Measurements from ENCODE around the gene LSM8.

Gene LSM8

GRCh38 chr7:118175740-118176139, 8.2 kb upstream of the LSM8 start:
- Histone ChIP-seq H3K79me2 (ENCODE audit: low read length) (no peaks in the 10 kb centered on the region), H3K27me3 (ENCODE audit: low read depth, low read length) (no peaks in the 10 kb centered on the region), H4K20me1 (ENCODE audit: insufficient read depth, low read length) (no peaks in the 10 kb centered on the region), H3K9ac (ENCODE audit: low read length) (no peak overlapping the region), H3K36me3 (replicated peaks; ENCODE audit: low read depth, low read length) (no peaks in the 10 kb centered on the region), H2AFZ (ENCODE audit: low read depth, low read length) (no peak overlapping the region), H3K4me1 (ENCODE audit: low read length) (peaks cover 9% of the 10 kb centered on the region; the same call in 1 of the 2 replicates), H3K4me2 (ENCODE audit: low read length) (no peak overlapping the region), H3K27ac (ENCODE audit: low read length) (no peak overlapping the region), H3K4me3 (ENCODE audit: low read length) (no peak overlapping the region), H3K9me3 (ENCODE audit: insufficient read depth, low read length) (no peaks in the 10 kb centered on the region)
- TF ChIP-seq EZH2phosphoT487 (IDR thresholded peaks at IDR 0.05; ENCODE audit: low read depth), result no peak
- TF ChIP-seq, protein P1, sequence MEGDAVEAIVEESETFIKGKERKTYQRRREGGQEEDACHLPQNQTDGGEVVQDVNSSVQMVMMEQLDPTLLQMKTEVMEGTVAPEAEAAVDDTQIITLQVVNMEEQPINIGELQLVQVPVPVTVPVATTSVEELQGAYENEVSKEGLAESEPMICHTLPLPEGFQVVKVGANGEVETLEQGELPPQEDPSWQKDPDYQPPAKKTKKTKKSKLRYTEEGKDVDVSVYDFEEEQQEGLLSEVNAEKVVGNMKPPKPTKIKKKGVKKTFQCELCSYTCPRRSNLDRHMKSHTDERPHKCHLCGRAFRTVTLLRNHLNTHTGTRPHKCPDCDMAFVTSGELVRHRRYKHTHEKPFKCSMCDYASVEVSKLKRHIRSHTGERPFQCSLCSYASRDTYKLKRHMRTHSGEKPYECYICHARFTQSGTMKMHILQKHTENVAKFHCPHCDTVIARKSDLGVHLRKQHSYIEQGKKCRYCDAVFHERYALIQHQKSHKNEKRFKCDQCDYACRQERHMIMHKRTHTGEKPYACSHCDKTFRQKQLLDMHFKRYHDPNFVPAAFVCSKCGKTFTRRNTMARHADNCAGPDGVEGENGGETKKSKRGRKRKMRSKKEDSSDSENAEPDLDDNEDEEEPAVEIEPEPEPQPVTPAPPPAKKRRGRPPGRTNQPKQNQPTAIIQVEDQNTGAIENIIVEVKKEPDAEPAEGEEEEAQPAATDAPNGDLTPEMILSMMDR (IDR thresholded peaks at IDR 0.05; ENCODE audit: low read depth, low read length), result no peak

DNA sequence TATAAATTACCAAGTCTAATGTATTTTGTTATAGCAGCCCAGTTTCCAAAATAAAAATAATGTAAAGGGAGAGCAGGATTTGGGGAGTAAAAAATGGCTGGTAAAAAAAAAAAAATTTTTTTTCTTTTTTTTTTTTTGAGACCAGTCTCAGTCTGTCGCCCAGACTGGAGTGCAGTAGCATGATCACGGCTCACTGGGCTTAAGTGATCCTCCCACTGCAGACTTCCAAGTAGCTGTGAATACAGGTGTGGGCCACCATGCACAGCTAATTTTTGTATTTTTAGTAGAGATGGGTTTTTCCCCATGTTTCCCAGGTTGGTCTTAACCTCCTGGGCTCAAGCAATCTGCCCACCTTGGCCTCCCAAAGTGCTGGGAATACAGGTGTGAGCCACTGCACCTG, 4.8 kb upstream of the LSM8 start:
- no peak overlapping the region for H3K4me2 ChIP-seq (ENCODE audit: low read length)
- no peaks in the 10 kb centered on the region for H3K9me3 ChIP-seq (ENCODE audit: insufficient read depth, low read length)
- H3K4me3 ChIP-seq (ENCODE audit: low read length), result no peak overlapping the region
- H2AFZ ChIP-seq (ENCODE audit: low read depth, low read length), result no peak overlapping the region
- H4K20me1 ChIP-seq (ENCODE audit: insufficient read depth, low read length), result no peaks in the 10 kb centered on the region
- TF ChIP-seq, protein P1 (IDR thresholded peaks at IDR 0.05; ENCODE audit: low read depth, low read length), result no peak
- TF ChIP-seq EZH2phosphoT487 (IDR thresholded peaks at IDR 0.05; ENCODE audit: low read depth), result no peak
- peaks cover 17% of the 10 kb centered on the region for H3K79me2 ChIP-seq (ENCODE audit: low read length)
- H3K36me3 ChIP-seq (replicated peaks; ENCODE audit: low read depth, low read length), result no peaks in the 10 kb centered on the region
- H3K4me1 ChIP-seq (ENCODE audit: low read length), result peaks cover 15% of the 10 kb centered on the region
- no peak overlapping the region for H3K9ac ChIP-seq (ENCODE audit: low read length)
- H3K27ac ChIP-seq (ENCODE audit: low read length), result no peak overlapping the region
- no peaks in the 10 kb centered on the region for H3K27me3 ChIP-seq (ENCODE audit: low read depth, low read length)

DNA sequence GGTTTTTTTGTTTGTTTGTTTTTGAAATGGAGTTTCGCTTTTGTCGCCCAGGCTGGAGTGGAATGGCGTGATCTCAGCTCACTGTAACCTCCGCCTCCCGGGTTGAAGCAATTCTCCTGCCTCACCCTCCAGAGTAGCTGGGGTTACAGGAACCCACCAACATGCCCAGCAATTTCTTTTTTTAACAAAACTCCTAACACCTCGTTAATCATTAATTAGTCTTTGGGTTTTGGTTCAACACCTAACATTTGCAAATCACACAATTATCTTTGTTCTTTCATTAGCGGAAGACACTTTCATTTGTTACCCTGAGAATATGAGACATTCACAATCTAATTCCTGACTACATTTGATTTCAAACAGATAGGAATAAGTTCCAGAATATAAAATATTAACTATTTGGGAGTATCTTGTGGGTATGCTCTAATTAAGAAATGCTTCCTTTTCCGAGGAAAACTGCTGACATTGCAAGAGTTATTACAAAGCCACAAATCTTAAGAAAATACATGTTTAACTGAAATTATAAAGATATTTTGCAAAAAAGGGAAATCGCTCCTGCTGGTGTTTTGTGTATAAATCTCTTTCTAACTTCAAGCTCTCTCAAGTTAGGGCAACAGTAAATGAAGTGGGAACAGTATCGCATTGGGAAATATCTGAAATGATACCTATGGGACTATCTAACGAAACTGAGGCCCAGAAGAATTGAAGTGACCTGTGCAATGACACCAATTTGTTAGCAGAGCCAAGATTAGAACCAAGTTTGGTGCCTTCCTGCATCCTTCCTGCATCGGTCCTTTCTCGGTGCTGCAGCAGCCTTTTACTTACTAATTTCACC, 1.2 kb upstream of the LSM8 start:
- H3K4me2 ChIP-seq (ENCODE audit: low read length), result peak overlapping the region; percentile 94
- peak overlapping the region; percentile 79 for H3K27ac ChIP-seq (ENCODE audit: low read length)
- H3K4me1 ChIP-seq (ENCODE audit: low read length), result peaks cover 33% of the 10 kb centered on the region
- no peaks in the 10 kb centered on the region for H3K27me3 ChIP-seq (ENCODE audit: low read depth, low read length)
- no peak overlapping the region; the same call in 1 of the 2 replicates for H2AFZ ChIP-seq (ENCODE audit: low read depth, low read length)
- H3K4me3 ChIP-seq (ENCODE audit: low read length), result peak overlapping the region; percentile 86
- peaks cover 54% of the 10 kb centered on the region for H3K79me2 ChIP-seq (ENCODE audit: low read length)
- no peak for TF ChIP-seq EZH2phosphoT487 (IDR thresholded peaks at IDR 0.05; ENCODE audit: low read depth)
- peaks cover 7% of the 10 kb centered on the region for H4K20me1 ChIP-seq (ENCODE audit: insufficient read depth, low read length)
- H3K9me3 ChIP-seq (ENCODE audit: insufficient read depth, low read length), result no peaks in the 10 kb centered on the region
- H3K9ac ChIP-seq (ENCODE audit: low read length), result peak overlapping the region; percentile 98
- H3K36me3 ChIP-seq (replicated peaks; ENCODE audit: low read depth, low read length), result peaks cover 22% of the 10 kb centered on the region

- Histone ChIP-seq H3K79me2 (ENCODE audit: low read length) (peaks cover 60% of the 10 kb centered on the region), H3K27ac (ENCODE audit: low read length) (peak overlapping the region; percentile 79), H3K36me3 (replicated peaks; ENCODE audit: low read depth, low read length) (peaks cover 28% of the 10 kb centered on the region), H2AFZ (ENCODE audit: low read depth, low read length) (peak overlapping the region; percentile 75; the same call in 1 of the 2 replicates), H3K27me3 (ENCODE audit: low read depth, low read length) (no peaks in the 10 kb centered on the region), H3K4me3 (ENCODE audit: low read length) (peak overlapping the region; percentile 86), H3K9ac (ENCODE audit: low read length) (peak overlapping the region; percentile 98), H3K4me2 (ENCODE audit: low read length) (peak overlapping the region; percentile 94), H3K4me1 (ENCODE audit: low read length) (peaks cover 33% of the 10 kb centered on the region), H4K20me1 (ENCODE audit: insufficient read depth, low read length) (peaks cover 7% of the 10 kb centered on the region), H3K9me3 (ENCODE audit: insufficient read depth, low read length) (no peaks in the 10 kb centered on the region)
- no peak for TF ChIP-seq EZH2phosphoT487 (IDR thresholded peaks at IDR 0.05; ENCODE audit: low read depth)
- TF ChIP-seq, protein P1 (IDR thresholded peaks at IDR 0.05; ENCODE audit: low read depth, low read length), result no peak
Observed at GRCh38 chr7:118183428-118183785, 557 bp upstream of the LSM8 start.

Data from OCI-LY3 (cell line).